T-helper 2 cell treated with Interferon-gamma antibody and Interleukin-4, amounts not matched to agents 5 μg/mL and 100 μg/mL, for 36 hours (primary cell): Measurements from ENCODE around the gene THUMPD2.
"Not testable (repeated sequence)": the region's sequence is repeated elsewhere in the genome, so short reads cannot be mapped to it uniquely, and the experiment has no call there.

Experiments used
- DNase-seq: peaks from one replicate; pipeline ENCODE4 v3.0.0; 2021; ENCODE audit warnings: low spot score
- H3K27ac Mint-ChIP-seq: one replicate; pipeline ENCODE4 v1.8.0; 2021; ENCODE audit warnings: mild to moderate bottlenecking, mixed read lengths
- H3K27me3 Mint-ChIP-seq: one replicate; pipeline ENCODE4 v1.8.0; 2021; ENCODE audit warnings: low read depth, mixed read lengths
- H3K36me3 Mint-ChIP-seq: one replicate; pipeline ENCODE4 v1.8.0; 2021; ENCODE audit warnings: low read depth, mixed read lengths
- H3K4me1 Mint-ChIP-seq: one replicate; pipeline ENCODE4 v1.8.0; 2021; ENCODE audit warnings: low read depth, mixed read lengths
- H3K4me3 Mint-ChIP-seq: one replicate; pipeline ENCODE4 v1.8.0; 2022; ENCODE audit warnings: mild to moderate bottlenecking, moderate library complexity, mixed read lengths
- H3K9me3 Mint-ChIP-seq: one replicate; pipeline ENCODE4 v1.8.0; 2021; ENCODE audit warnings: mixed read lengths

THUMPD2 gene, protein sequence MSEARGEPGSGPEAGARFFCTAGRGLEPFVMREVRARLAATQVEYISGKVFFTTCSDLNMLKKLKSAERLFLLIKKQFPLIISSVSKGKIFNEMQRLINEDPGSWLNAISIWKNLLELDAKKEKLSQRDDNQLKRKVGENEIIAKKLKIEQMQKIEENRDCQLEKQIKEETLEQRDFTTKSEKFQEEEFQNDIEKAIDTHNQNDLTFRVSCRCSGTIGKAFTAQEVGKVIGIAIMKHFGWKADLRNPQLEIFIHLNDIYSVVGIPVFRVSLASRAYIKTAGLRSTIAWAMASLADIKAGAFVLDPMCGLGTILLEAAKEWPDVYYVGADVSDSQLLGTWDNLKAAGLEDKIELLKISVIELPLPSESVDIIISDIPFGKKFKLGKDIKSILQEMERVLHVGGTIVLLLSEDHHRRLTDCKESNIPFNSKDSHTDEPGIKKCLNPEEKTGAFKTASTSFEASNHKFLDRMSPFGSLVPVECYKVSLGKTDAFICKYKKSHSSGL

DNA sequence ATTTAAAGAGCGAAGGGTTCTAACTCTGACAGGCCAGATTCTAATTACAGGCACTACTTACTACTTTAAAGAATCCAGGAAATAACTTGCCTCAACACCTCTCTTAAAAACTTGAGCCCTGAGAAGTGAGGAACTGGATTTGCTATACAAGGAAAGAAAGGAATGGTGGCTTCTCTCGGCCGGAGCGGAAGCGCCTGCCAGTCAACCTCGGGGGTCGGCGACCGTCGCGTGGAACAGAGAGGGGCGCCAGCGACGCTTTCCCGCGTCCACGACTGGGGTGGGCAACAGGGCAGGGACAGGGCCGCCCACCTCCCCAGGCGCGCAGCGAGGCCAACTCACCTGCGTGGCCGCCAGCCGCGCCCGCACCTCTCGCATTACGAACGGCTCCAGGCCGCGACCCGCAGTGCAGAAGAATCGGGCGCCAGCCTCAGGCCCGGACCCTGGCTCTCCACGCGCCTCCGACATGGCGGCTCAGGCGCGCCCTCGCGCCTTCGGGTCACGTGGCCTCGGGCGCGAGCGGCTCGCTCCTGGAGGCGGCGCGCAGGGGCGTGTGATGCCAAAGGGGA is at the start of gene THUMPD2:
TSS of gene THUMPD2 (minus strand) at position 484 of the 566 bp plus-strand sequence. CDS start at position 465, 19 bp downstream.
- DNase-seq = peak; percentile 71
- Mint-ChIP-seq H3K27ac (peak within 1 kb of the TSS; percentile 96), H3K27me3 (no peaks in the 10 kb centered on the region), H3K36me3 (peaks cover 27% of the 10 kb centered on the region), H3K4me3 (peak within 1 kb of the TSS; percentile 96), H3K4me1 (peaks cover 48% of the 10 kb centered on the region), H3K9me3 (peaks cover 4% of the 10 kb centered on the region)

DNA sequence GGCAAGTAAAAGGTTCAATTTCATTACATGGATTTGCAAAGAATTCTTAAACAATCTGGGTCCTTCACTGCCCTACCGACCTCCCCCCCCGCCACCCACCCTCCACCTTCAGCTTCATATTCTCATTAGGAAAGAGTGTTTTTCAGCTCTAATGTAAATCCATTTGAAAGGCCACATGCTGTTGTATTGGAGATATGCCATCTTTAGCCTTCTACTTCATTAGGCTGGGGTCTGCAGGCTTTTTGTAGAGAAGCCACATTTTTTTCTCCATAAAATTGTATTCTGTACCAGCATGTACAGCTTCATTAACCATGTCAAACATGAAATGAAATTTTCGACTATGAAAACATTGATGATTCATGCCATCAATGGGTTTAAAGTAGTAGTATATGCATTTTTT is 42.8 kb upstream of the THUMPD2 start:
- Mint-ChIP-seq H3K27me3 (no peaks in the 10 kb centered on the region), H3K4me1 (no peaks in the 10 kb centered on the region), H3K27ac (no peak overlapping the region), H3K4me3 (no peak overlapping the region), H3K36me3 (no peaks in the 10 kb centered on the region), H3K9me3 (no peaks in the 10 kb centered on the region)
- no peak for DNase-seq

DNA sequence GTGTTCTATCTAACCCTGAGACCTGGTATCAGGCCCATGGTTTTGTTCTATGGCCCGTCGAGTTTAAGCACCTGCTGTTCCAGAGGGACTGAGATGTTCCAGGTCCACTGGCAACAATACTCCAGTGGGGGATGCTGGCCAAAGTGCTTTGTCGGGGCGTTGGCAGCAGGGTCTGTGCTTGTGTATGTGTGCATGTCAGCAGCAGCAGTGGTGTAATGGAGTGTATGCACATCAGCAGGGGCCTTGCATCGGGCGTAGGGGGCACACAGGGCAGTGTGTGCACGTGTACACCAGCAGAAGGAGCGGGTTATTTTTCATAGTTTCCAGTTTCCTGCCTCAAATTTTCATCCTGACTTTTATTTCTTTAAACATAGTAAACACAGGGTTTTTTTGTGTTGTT is 37.8 kb upstream of the THUMPD2 start:
- no peaks in the 10 kb centered on the region for H3K36me3 Mint-ChIP-seq
- no peak overlapping the region for H3K4me3 Mint-ChIP-seq
- H3K27ac Mint-ChIP-seq = no peak overlapping the region
- DNase-seq = no peak
- no peaks in the 10 kb centered on the region for H3K4me1 Mint-ChIP-seq
- H3K9me3 Mint-ChIP-seq = no peaks in the 10 kb centered on the region
- H3K27me3 Mint-ChIP-seq = peaks cover 4% of the 10 kb centered on the region

DNA sequence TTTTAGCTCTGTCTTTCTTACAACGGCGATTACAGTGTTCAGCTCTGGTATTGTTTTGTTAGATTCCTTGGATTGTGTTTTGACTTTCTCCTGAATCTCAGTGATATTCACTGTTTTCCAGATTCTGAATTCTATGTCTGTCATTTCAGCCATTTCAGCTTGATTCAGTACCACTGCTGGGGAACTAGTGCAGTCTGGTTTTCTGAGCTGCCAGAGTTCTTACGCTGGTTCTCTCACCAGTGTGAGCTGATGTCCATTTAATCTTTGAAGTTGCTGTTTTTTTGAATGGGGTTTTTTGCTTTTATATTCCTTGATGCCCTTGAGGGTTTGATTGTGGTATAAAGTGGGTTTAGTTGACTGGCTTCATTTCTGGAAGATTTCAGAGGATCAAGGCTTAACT is 37.4 kb upstream of the THUMPD2 start:
- DNase-seq = no peak
- no peak overlapping the region for H3K4me3 Mint-ChIP-seq
- no peaks in the 10 kb centered on the region for H3K36me3 Mint-ChIP-seq
- no peaks in the 10 kb centered on the region for H3K4me1 Mint-ChIP-seq
- H3K27ac Mint-ChIP-seq = no peak overlapping the region
- H3K9me3 Mint-ChIP-seq = no peaks in the 10 kb centered on the region
- H3K27me3 Mint-ChIP-seq = peaks cover 4% of the 10 kb centered on the region

DNA sequence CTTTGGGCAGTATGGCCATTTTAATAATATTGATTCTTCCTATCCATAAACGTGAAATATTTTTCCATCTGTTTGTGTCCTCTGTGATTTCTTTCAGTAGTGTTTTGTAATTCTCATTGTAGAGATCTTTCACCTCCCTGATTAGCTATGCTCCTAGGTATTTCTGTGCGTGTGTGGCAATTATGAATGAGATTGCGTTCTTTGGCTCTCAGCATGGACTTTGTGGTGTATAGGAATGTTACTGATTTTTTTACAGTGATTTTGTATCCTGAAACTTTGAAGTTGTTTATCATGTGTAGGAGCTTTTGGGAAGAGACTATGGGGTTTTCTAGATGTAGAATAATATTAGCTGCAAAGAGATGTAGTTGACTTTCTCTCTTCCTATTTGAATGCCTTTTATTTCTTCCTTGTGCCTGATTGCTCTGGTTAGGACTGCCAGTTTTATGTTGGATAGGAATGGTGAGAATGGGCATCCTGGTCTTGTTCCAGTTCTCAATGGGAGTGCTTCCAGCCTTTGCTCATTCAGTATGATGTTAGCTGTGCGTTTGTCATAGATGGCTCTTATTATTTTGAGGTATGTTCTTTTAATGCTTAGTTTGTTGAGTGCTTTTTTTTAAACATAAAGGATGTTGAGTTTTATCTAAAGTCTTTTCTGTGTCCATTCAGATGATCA is 27.0 kb upstream of the THUMPD2 start:
- Mint-ChIP-seq H3K36me3 (no peaks in the 10 kb centered on the region), H3K27me3 (no peaks in the 10 kb centered on the region), H3K4me1 (no peaks in the 10 kb centered on the region), H3K9me3 (peaks cover 28% of the 10 kb centered on the region), H3K4me3 (no peak overlapping the region), H3K27ac (no peak overlapping the region)
- DNase-seq = no peak

DNA sequence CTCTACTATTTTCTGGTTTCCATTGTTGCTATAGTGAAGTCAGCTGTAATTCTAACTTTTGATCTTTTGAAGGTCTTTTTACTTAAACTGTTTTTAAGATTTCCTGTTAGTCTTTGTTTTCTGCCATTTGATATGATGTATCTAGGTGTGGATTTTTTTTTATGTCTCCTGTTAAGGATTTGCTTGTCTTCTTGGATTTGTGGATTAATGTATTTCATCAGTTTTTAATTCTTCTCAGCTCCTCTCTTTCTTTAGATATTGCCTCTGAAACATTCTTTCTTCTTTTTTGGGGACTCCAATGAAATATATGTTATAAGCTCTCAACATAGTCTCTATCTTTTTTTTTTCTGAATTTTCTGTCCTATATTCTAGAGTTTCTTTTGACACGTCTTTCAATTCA is 24.8 kb upstream of the THUMPD2 start:
- H3K27ac Mint-ChIP-seq = no peak overlapping the region
- H3K27me3 Mint-ChIP-seq = no peaks in the 10 kb centered on the region
- no peaks in the 10 kb centered on the region for H3K36me3 Mint-ChIP-seq
- H3K4me3 Mint-ChIP-seq = no peak overlapping the region
- no peaks in the 10 kb centered on the region for H3K4me1 Mint-ChIP-seq
- no peak for DNase-seq
- H3K9me3 Mint-ChIP-seq = peaks cover 28% of the 10 kb centered on the region

DNA sequence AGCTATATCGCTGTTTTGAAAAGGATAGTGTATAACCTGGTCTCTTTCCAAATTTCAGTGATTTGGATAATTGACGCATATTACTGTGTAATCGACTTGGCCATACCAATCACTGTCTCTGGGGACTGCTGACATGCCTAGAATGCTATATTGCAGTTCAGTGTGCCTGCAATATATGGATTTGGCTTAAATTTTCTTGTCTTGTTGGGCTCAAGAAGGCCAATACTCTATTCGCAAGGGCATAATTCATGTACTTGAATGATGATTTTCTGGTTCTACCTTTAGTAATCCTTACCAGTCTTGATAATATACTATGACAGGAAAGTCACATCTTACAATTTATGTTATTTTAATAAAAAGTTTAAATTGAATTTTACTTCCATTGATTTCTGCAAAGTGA is 21.7 kb upstream of the THUMPD2 start:
- Mint-ChIP-seq H3K36me3 (no peaks in the 10 kb centered on the region), H3K9me3 (peaks cover 17% of the 10 kb centered on the region), H3K27me3 (peaks cover 2% of the 10 kb centered on the region), H3K4me1 (no peaks in the 10 kb centered on the region), H3K27ac (no peak overlapping the region), H3K4me3 (no peak overlapping the region)
- DNase-seq = no peak

DNA sequence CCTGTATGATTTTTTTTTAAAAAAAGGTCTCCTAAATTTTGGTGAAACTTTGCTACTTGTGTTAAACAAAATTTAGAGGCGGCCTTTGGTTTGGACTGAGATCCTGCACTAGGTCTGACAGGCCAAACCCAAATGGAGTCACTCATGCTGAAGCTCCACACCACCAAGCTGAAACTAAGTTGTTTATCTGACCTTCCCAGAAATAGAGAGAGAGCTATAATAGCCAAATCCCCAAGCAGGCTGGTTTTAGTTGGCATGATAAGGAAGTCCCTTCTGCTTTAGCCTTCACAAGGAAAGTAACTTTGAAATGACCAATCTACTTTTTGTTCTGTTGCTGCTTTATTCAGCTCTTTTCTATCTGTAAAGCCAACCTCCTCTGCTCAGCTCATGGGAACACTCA is 17.1 kb upstream of the THUMPD2 start:
- peaks cover 2% of the 10 kb centered on the region for H3K27me3 Mint-ChIP-seq
- no peak for DNase-seq
- no peaks in the 10 kb centered on the region for H3K4me1 Mint-ChIP-seq
- H3K27ac Mint-ChIP-seq = no peak overlapping the region
- no peaks in the 10 kb centered on the region for H3K36me3 Mint-ChIP-seq
- no peak overlapping the region for H3K4me3 Mint-ChIP-seq
- peaks cover 6% of the 10 kb centered on the region for H3K9me3 Mint-ChIP-seq

DNA sequence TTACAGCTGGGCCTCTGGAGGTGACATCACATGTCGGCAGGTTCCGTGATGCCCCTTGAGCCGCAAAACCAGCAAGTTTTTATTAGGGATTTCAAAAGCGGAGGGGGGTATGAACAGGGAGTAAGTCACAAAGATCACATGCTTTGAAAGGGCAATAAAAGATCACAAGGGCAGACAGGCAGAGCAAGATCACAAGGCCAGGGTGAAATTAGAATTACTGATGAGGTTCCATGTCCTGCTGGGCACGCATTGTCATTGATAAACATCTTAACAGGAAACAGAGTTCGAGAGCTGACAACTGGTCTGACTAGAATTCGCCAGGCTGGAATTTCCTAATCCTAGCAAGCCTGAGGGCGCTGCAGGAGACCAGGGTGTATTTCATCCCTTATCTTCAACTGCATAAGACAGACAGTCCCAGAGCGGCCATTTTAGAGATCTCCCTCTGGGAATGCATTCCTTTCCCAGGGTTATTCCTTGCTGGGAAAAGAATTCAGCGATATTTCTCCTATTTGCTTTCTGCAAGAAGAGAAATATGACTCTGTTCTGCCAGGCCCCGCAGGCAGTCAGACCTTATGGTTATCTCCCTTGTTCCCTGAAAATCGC is 11.3 kb upstream of the THUMPD2 start:
- H3K27ac Mint-ChIP-seq, H3K4me3 Mint-ChIP-seq, H3K4me1 Mint-ChIP-seq, H3K27me3 Mint-ChIP-seq, DNase-seq, H3K36me3 Mint-ChIP-seq: not testable (repeated sequence)
- peaks cover 12% of the 10 kb centered on the region for H3K9me3 Mint-ChIP-seq

DNA sequence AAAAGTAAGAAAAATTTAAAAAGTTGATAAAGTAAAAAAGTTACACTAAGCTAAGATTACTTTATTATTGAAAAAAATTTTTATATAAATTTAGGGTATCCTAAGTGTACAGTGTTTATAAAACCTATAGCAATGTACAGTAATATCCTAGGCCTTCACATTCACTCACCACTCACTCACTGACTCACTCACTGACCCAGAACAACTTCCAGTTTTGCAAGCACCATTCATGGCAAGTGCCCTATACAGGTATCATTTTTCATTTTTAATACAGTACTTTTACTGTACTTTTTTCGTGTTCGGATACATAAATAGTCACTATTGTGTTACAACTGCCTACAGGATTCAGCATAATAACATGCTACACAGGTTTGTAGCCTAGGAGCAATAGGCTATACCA is 8.9 kb upstream of the THUMPD2 start:
- no peaks in the 10 kb centered on the region for H3K4me1 Mint-ChIP-seq
- peaks cover 9% of the 10 kb centered on the region for H3K27me3 Mint-ChIP-seq
- H3K9me3 Mint-ChIP-seq = peaks cover 12% of the 10 kb centered on the region
- H3K4me3 Mint-ChIP-seq = no peak overlapping the region
- H3K27ac Mint-ChIP-seq = no peak overlapping the region
- no peaks in the 10 kb centered on the region for H3K36me3 Mint-ChIP-seq
- DNase-seq = no peak

DNA sequence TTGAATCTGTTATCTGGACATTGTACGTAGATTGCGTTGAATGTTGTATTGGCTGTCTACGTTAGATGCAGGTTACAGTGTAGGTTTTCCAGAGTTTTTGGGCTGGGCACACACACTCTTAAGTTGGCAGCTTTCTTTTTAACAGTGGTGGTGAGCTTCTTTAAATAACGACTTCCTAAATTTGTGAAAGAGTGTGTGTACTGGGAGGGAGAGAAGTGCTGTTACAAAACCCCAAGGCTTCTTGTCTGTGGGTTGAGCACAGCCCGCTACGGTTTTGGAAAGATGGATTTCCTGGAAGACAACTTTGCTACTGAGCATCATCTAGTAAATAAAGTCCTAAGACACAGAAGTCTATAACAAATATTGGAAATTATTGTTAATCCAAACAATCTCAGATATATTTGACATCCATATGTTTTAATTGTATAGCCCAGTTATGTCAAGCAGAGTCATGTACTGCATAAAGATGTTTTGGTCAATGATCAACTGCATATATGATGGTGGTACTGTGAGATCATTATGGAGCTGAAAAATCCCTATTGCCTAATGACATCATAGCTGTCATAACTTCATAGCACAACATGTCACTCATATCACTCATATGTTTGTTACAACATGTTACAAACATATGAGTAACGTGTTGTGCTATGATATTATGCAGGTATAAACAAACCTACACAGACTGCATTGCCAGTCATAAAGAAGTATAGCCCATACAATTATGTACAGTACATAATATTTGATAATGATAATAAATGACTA is 7.9 kb upstream of the THUMPD2 start:
- Mint-ChIP-seq H3K9me3 (peaks cover 12% of the 10 kb centered on the region), H3K27me3 (peaks cover 9% of the 10 kb centered on the region), H3K4me3 (no peak overlapping the region), H3K27ac (no peak overlapping the region), H3K4me1 (peaks cover 9% of the 10 kb centered on the region), H3K36me3 (no peaks in the 10 kb centered on the region)
- no peak for DNase-seq

DNA sequence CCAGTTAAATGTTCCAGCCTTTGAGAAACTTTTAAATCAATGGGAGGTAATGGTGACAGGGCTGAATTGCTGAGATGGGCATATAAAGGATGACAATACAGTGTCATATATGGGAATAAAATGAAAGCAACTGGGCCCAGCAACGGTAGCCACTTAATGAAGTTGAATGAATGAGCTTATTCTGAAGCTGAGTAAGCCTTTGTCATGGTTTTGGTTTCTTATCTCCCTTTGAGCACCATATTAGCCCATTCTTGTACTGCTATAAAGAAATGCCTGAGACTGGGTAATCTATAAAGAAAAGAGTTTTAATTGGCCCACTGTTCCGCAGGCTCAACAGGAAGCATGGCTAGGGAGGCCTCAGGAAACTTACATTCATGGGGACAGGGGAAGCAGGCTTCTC is 3.5 kb upstream of the THUMPD2 start:
- Mint-ChIP-seq H3K27me3 (peaks cover 9% of the 10 kb centered on the region), H3K9me3 (no peaks in the 10 kb centered on the region), H3K4me1 (peaks cover 33% of the 10 kb centered on the region), H3K27ac (no peak overlapping the region), H3K4me3 (no peak overlapping the region), H3K36me3 (peaks cover 10% of the 10 kb centered on the region)
- DNase-seq = no peak

DNA sequence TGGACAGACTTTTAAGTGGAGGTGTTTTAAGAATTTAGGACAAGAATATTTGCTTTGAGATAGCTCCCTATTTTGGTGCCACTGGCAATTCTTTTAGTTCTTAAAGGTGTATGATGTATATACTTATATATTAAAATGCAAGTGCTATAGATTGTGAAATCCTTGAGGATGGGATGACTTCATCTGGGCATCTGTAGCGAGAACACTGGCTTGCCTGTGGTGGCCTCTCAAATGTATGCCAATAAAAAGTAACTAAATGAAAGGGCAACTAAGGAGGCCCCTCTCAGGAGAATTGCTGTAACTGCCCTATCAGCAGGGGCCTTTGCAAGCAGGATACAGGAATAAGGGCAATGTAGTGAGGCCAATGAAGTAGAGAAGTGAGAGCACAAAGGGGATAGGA is 2.6 kb upstream of the THUMPD2 start:
- no peaks in the 10 kb centered on the region for H3K9me3 Mint-ChIP-seq

More for the DNA sequence above, 2.6 kb upstream of the THUMPD2 start:
- Mint-ChIP-seq H3K27me3 (peaks cover 8% of the 10 kb centered on the region), H3K36me3 (peaks cover 17% of the 10 kb centered on the region), H3K4me3 (peak overlapping the region; percentile 73), H3K27ac (no peak overlapping the region), H3K4me1 (peaks cover 39% of the 10 kb centered on the region)
- DNase-seq = no peak
